Liver (tissue), 9 donors: ENCODE data around the gene NELL1. TPM values are rescaled to one million over a fixed set of nuclear protein-coding genes. Genes with fewer than 3 reads are reported as not detected.

ENCODE experiments used
- DNase-seq: peaks from one replicate; pipeline ENCODE4 v3.0.0-alpha.2; 2017; ENCODE audit warnings: low spot score
- H3K27ac ChIP-seq, 2 donors: one replicate each; pipeline ENCODE4 v1.7.0; 2013; ENCODE audit warnings: inconsistent platforms in 2 of 2, low read length in 2 of 2, control low read depth in 1 of 2, low read depth in 1 of 2, mild to moderate bottlenecking in 1 of 2
- H3K27me3 ChIP-seq, 4 donors: one replicate each; pipeline versions ENCODE4 v1.6.1 to v1.7.0; 2013; ENCODE audit warnings: low read length in 3 of 4, inconsistent platforms in 1 of 4, mild to moderate bottlenecking in 1 of 4, moderate library complexity in 1 of 4; ENCODE audit not compliant: control insufficient read depth in 4 of 4, insufficient read depth in 4 of 4
- H3K36me3 ChIP-seq, 4 donors: one replicate each; pipeline versions ENCODE4 v1.6.1 to v1.7.0; 2013; ENCODE audit warnings: low read length in 3 of 4, mild to moderate bottlenecking in 3 of 4, low read depth in 1 of 4, moderate library complexity in 1 of 4; ENCODE audit not compliant: control insufficient read depth in 4 of 4, insufficient read depth in 3 of 4
- H3K4me1 ChIP-seq, 4 donors: one replicate each; pipeline versions ENCODE4 v1.6.1 to v1.7.0; 2013; ENCODE audit warnings: low read length in 3 of 4, mild to moderate bottlenecking in 3 of 4, moderate library complexity in 1 of 4; ENCODE audit not compliant: control insufficient read depth in 4 of 4, insufficient read depth in 4 of 4
- H3K4me3 ChIP-seq, 3 donors: one replicate each; pipeline versions ENCODE4 v1.6.1 to v1.7.0; 2013; ENCODE audit warnings: low read length in 3 of 3, control low read depth in 1 of 3, low read depth in 1 of 3, mild to moderate bottlenecking in 1 of 3
- H3K9ac ChIP-seq, 2 donors: one replicate each; pipeline ENCODE4 v1.7.0; 2013; ENCODE audit warnings: low read length in 2 of 2, mild to moderate bottlenecking in 2 of 2, moderate library complexity in 2 of 2, control low read depth in 1 of 2, low read depth in 1 of 2
- H3K9me3 ChIP-seq, 4 donors: one replicate each; pipeline versions ENCODE4 v1.6.1 to v1.7.0; 2013; ENCODE audit warnings: low read length in 3 of 4; ENCODE audit not compliant: control insufficient read depth in 4 of 4
- ATF3 ChIP-seq: IDR thresholded peaks from 2 replicates; pipeline ENCODE4 v1.6.1; 2016; ENCODE audit warnings: antibody characterized with exemption
- CTCF ChIP-seq: fragments of 150-350 bp; IDR thresholded peaks from 2 replicates; pipeline ENCODE4 v1.5.1; 2017; ENCODE audit warnings: improper control_type of control experiment, low read depth, low read length; ENCODE audit not compliant: missing input control
- EGR1 ChIP-seq, 2 donors: IDR thresholded peaks; 2 replicates each; pipeline ENCODE4 v1.6.1; 2016 to 2018; ENCODE audit warnings: antibody characterized with exemption in 2 of 2, low read depth in 2 of 2
- FOXA1 ChIP-seq: IDR thresholded peaks from 2 replicates; pipeline ENCODE4 v1.6.1; 2016; ENCODE audit warnings: antibody characterized with exemption
- FOXA2 ChIP-seq: IDR thresholded peaks from 2 replicates; pipeline ENCODE4 v1.6.1; 2016; ENCODE audit warnings: antibody characterized with exemption
- GABPA ChIP-seq, 2 donors: IDR thresholded peaks in 1 of 2; conservative IDR thresholded peaks in 1 of 2; 2 replicates each; pipeline ENCODE4 v1.6.1; 2016; ENCODE audit warnings: antibody characterized with exemption in 2 of 2, mild to moderate bottlenecking in 1 of 2, moderate library complexity in 1 of 2
- HNF4A ChIP-seq, 2 donors: conservative IDR thresholded peaks; 2 replicates each; pipeline ENCODE4 v1.6.1; 2016; ENCODE audit warnings: antibody characterized with exemption in 2 of 2, mild to moderate bottlenecking in 2 of 2
- HNF4G ChIP-seq: IDR thresholded peaks from 2 replicates; pipeline ENCODE4 v1.6.1; 2016; ENCODE audit warnings: antibody characterized with exemption
- JUND ChIP-seq, 2 donors: IDR thresholded peaks; 2 replicates each; pipeline ENCODE4 v1.6.1; 2016; ENCODE audit warnings: antibody characterized with exemption in 2 of 2
- RAD21 ChIP-seq, 2 donors: IDR thresholded peaks; 2 replicates each; pipeline ENCODE4 v1.6.1; 2016; ENCODE audit warnings: antibody characterized with exemption in 2 of 2, mild to moderate bottlenecking in 2 of 2
- RXRA ChIP-seq, 2 donors: IDR thresholded peaks; 2 replicates each; pipeline ENCODE4 v1.6.1; 2017 to 2018; ENCODE audit warnings: antibody characterized with exemption in 2 of 2, mild to moderate bottlenecking in 1 of 2
- SP1 ChIP-seq: IDR thresholded peaks from 2 replicates; pipeline ENCODE4 v1.6.1; 2018; ENCODE audit warnings: antibody characterized with exemption, mild to moderate bottlenecking
- TAF1 ChIP-seq: conservative IDR thresholded peaks from 2 replicates; pipeline ENCODE4 v1.6.1; 2016; ENCODE audit warnings: antibody characterized with exemption, mild to moderate bottlenecking
- YY1 ChIP-seq: IDR thresholded peaks from 2 replicates; pipeline ENCODE4 v1.6.1; 2016; ENCODE audit warnings: antibody characterized with exemption, mild to moderate bottlenecking
- ZBTB33 ChIP-seq: IDR thresholded peaks from 2 replicates; pipeline ENCODE4 v1.6.1; 2016; ENCODE audit warnings: antibody characterized with exemption
- whole genome bisulfite sequencing: extraction: QIAGEN DNeasy Blood & Tissue Kit; methylation state at CpG from one replicate; pipeline ENCODE4 v1.1.7; 2013; 5-methylcytosine and 5-hydroxymethylcytosine counted together
- polyA plus RNA-seq, 2 donors: library from polyadenylated mRNA; stranded (reverse) in 1 of 2; unstranded in 1 of 2; fragments of 200-250 nt in 1 of 2; fragments of >200 nt in 1 of 2; fragmentation: Nextera tagmentation in 1 of 2; extraction: Ambion mirVana in 1 of 2; gene quantifications; one replicate each; pipeline versions ENCODE4 v1.2.1 to v1.2.3, GENCODE V29; 2013 to 2015
- total RNA-seq, 2 donors: library from RNA; depleted of rRNA; stranded (reverse); fragments of >200 nt; gene quantifications; one replicate each; pipeline ENCODE4 v1.2.3, GENCODE V29; 2014
- TF ChIP-seq, protein P1 (sequence below): IDR thresholded peaks from 2 replicates; pipeline ENCODE4 v1.6.1; 2016; ENCODE audit warnings: antibody characterized with exemption, mild to moderate bottlenecking
- TF ChIP-seq, protein P2 (sequence below): IDR thresholded peaks from 2 replicates; pipeline ENCODE4 v1.6.1; 2016; ENCODE audit warnings: antibody characterized with exemption
- donor health status: healthy.
- donor health status: healthy.
- donor health status: healthy.
- donor health status: healthy.
- donor health status: healthy.

The NELL1 gene
- total and polyA plus RNA-seq, 4 donors = not detected

GRCh38 chr11:21132146-21132720 lies 462.8 kb downstream of the NELL1 start:
- Histone ChIP-seq H3K9ac (no peak overlapping the region), H3K4me1 (no peaks in the 10 kb centered on the region), H3K4me3 (no peak overlapping the region), H3K36me3 (no peaks in the 10 kb centered on the region), H3K27me3 (no peaks in the 10 kb centered on the region), H3K9me3 (no peaks in the 10 kb centered on the region), H3K27ac (no peak overlapping the region)
- WGBS = 81% methylated on average over 11 of the region's 11 CpGs
- TF ChIP-seq, protein P1, sequence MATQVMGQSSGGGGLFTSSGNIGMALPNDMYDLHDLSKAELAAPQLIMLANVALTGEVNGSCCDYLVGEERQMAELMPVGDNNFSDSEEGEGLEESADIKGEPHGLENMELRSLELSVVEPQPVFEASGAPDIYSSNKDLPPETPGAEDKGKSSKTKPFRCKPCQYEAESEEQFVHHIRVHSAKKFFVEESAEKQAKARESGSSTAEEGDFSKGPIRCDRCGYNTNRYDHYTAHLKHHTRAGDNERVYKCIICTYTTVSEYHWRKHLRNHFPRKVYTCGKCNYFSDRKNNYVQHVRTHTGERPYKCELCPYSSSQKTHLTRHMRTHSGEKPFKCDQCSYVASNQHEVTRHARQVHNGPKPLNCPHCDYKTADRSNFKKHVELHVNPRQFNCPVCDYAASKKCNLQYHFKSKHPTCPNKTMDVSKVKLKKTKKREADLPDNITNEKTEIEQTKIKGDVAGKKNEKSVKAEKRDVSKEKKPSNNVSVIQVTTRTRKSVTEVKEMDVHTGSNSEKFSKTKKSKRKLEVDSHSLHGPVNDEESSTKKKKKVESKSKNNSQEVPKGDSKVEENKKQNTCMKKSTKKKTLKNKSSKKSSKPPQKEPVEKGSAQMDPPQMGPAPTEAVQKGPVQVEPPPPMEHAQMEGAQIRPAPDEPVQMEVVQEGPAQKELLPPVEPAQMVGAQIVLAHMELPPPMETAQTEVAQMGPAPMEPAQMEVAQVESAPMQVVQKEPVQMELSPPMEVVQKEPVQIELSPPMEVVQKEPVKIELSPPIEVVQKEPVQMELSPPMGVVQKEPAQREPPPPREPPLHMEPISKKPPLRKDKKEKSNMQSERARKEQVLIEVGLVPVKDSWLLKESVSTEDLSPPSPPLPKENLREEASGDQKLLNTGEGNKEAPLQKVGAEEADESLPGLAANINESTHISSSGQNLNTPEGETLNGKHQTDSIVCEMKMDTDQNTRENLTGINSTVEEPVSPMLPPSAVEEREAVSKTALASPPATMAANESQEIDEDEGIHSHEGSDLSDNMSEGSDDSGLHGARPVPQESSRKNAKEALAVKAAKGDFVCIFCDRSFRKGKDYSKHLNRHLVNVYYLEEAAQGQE = no peak
- TF ChIP-seq SP1 (no peak), CTCF (no peak), EGR1 (IDR thresholded peaks at IDR 0.05; ENCODE audit: low read depth in 2 of 2) (no peak), HNF4A (conservative IDR thresholded peaks at IDR 0.05) (no peak), FOXA2 (no peak)
- DNase-seq = no peak

DNA sequence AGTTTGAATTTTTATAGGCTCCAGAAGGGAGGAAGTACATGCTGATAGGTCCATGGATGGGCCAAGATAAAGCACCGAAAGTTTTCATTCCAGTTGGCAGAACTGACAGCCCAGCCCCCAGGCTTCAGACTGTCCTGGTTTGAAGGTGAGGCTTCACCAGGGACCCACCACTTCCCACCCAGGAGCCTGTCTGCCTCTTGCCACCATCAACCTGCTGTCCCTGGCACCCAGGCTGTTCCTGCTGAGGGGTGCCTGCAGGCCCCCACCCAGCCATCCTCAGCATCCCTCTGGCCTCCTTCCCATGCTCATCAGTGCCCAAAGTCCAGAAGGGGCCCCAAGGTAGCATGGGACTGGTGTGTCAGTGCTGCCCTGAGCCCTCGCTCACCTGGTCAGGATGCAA lies 463.9 kb downstream of the NELL1 start:
- H3K9ac ChIP-seq = no peak overlapping the region
- H3K36me3 ChIP-seq = no peaks in the 10 kb centered on the region
- TF ChIP-seq RXRA (IDR thresholded peaks at IDR 0.05) (no peak), TAF1 (no peak), HNF4A (conservative IDR thresholded peaks at IDR 0.05) (no peak), ZBTB33 (no peak), FOXA1 (no peak), CTCF (no peak), SP1 (no peak), GABPA (IDR thresholded peaks at IDR 0.05 in 1 of 2, conservative IDR thresholded peaks at IDR 0.05 in 1 of 2) (no peak), EGR1 (IDR thresholded peaks at IDR 0.05; ENCODE audit: low read depth in 2 of 2) (no peak), ATF3 (no peak), FOXA2 (no peak), YY1 (no peak), JUND (IDR thresholded peaks at IDR 0.05) (no peak), HNF4G (no peak), RAD21 (IDR thresholded peaks at IDR 0.05) (no peak)
- TF ChIP-seq, protein P1 = no peak
- TF ChIP-seq, protein P2, sequence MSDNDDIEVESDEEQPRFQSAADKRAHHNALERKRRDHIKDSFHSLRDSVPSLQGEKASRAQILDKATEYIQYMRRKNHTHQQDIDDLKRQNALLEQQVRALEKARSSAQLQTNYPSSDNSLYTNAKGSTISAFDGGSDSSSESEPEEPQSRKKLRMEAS = no peak
- H3K4me1 ChIP-seq = no peaks in the 10 kb centered on the region
- no peaks in the 10 kb centered on the region for H3K9me3 ChIP-seq
- H3K27me3 ChIP-seq = no peaks in the 10 kb centered on the region
- no peak for DNase-seq
- H3K4me3 ChIP-seq = no peak overlapping the region
- 83% methylated on average over 2 of the region's 2 CpGs for WGBS
- H3K27ac ChIP-seq = no peak overlapping the region
